ENCODE results near the gene ATP5F1C. TPM values are rescaled to one million over a fixed set of nuclear protein-coding genes. Genes with fewer than 3 reads are reported as not detected.

The ATP5F1C gene
- total RNA-seq, 1 experiment from 2014 or later = 280 TPM

GRCh38 chr10:7767209-7767608 lies 20.8 kb upstream of the ATP5F1C start:
- no peak overlapping the region for H2BK12ac ChIP-seq (ENCODE audit: insufficient read length, low read depth, low read length)
- no peak overlapping the region for H3K9ac ChIP-seq (ENCODE audit: extremely low read depth, insufficient read length, low read length)
- TF ChIP-seq CTCF (conservative IDR thresholded peaks at IDR 0.05) = no peak
- H2BK20ac ChIP-seq (ENCODE audit: low read depth, low read length, poor library complexity, severe bottlenecking) = no peak overlapping the region
- H4K91ac ChIP-seq (ENCODE audit: insufficient read length, low read depth, low read length) = no peak overlapping the region
- WGBS (ENCODE audit: extremely low coverage, insufficient read length, low lambda C conversion rate) = no CpG with 5 or more reads among the region's 10 CpGs
- no peaks in the 10 kb centered on the region for H3K27me3 ChIP-seq (ENCODE audit: insufficient read depth, low read length)
- no peak overlapping the region for H3K4me2 ChIP-seq (ENCODE audit: insufficient read depth, insufficient read length, low read length)
- no peaks in the 10 kb centered on the region for H3K27me3 Mint-ChIP-seq (ENCODE audit: low read depth)
- H2AK5ac ChIP-seq (ENCODE audit: insufficient read length, low read length) = no peak overlapping the region
- H3K23ac ChIP-seq (ENCODE audit: insufficient read length, low read depth, low read length) = no peak overlapping the region
- no peak overlapping the region for H3K56ac ChIP-seq (ENCODE audit: insufficient read length, low read depth, low read length)
- no peaks in the 10 kb centered on the region for H4K20me1 ChIP-seq (ENCODE audit: control insufficient read depth, insufficient read depth, insufficient read length)
- no peak overlapping the region for H3K4ac ChIP-seq (ENCODE audit: low read depth, low read length)
- H4K8ac ChIP-seq (replicated peaks; ENCODE audit: insufficient read length, low read depth, low read length) = no peak overlapping the region
- H3T11ph ChIP-seq (ENCODE audit: low read length) = no peak overlapping the region
- no peaks in the 10 kb centered on the region for H3K4me1 Mint-ChIP-seq
- H3K14ac ChIP-seq (ENCODE audit: insufficient read depth, low read length) = no peak overlapping the region
- no peak overlapping the region for H3K18ac ChIP-seq (ENCODE audit: insufficient read length, low read depth, low read length)
- H2BK120ac ChIP-seq (ENCODE audit: low read depth, low read length, poor library complexity, severe bottlenecking) = no peak overlapping the region
- H3K23me2 ChIP-seq (ENCODE audit: insufficient read length, low read depth, low read length, poor library complexity, severe bottlenecking) = no peaks in the 10 kb centered on the region
- H3K27ac Mint-ChIP-seq = no peak overlapping the region
- no peaks in the 10 kb centered on the region for H3K79me1 ChIP-seq (ENCODE audit: insufficient read depth, low read depth, low read length, poor library complexity, severe bottlenecking)
- no peak overlapping the region for H4K5ac ChIP-seq (ENCODE audit: insufficient read length, low read depth, low read length)
- H3K79me2 ChIP-seq (ENCODE audit: insufficient read depth, low read length) = no peaks in the 10 kb centered on the region
- no peak for DNase-seq
- no peak overlapping the region for H3K4me3 Mint-ChIP-seq
- H3K9me3 Mint-ChIP-seq = no peaks in the 10 kb centered on the region
- no peak overlapping the region for H3K27ac ChIP-seq (ENCODE audit: insufficient read length, low read depth, low read length)
- no peaks in the 10 kb centered on the region for H3K4me1 ChIP-seq (ENCODE audit: insufficient read depth, low read length)
- no peak overlapping the region for H2BK15ac ChIP-seq (ENCODE audit: low read depth, low read length)
- no peak overlapping the region for H2BK5ac ChIP-seq (ENCODE audit: insufficient read length, low read length)
- no peak overlapping the region for H2AFZ ChIP-seq (ENCODE audit: low read length)
- H3K9me3 ChIP-seq (ENCODE audit: control insufficient read depth, low read depth, low read length) = no peaks in the 10 kb centered on the region
- peaks cover 27 to 74% (median 68%) of the 10 kb centered on the region in 3 experiments; a peak in 6 of 7 replicates for H3K36me3 Mint-ChIP-seq (ENCODE audit: insufficient read depth in 1 of 3, low read depth in 3 of 3)

Data from H9 (cell line).